Tibial artery (tissue), 4 donors: Measurements from ENCODE around the gene MATCAP1.

Experiments used
- DNase-seq, 2 donors: peaks; one replicate each; pipeline ENCODE4 v3.0.0-alpha.2; 2019
- H3K27ac ChIP-seq, 2 donors: fragments of 200-600 bp; sonication (generic) in 1 of 2; 1 replicate in 1 of 2; 2 replicates in 1 of 2; pipeline ENCODE4 v1.5.1; 2018 to 2019; ENCODE audit warnings: mild to moderate bottlenecking in 1 of 2
- H3K27me3 ChIP-seq, 2 donors: fragments of 200-600 bp; sonication (generic) in 1 of 2; one replicate each; pipeline versions ENCODE4 v1.5.1 to v1.6.0; 2016 to 2019
- H3K36me3 ChIP-seq, 3 donors: fragments of 200-600 bp; sonication (generic) in 2 of 3; one replicate each; pipeline ENCODE4 v1.5.1; 2016 to 2019; ENCODE audit warnings: mild to moderate bottlenecking in 2 of 3
- H3K4me1 ChIP-seq, 4 donors: fragments of 200-600 bp; sonication (generic) in 2 of 4; 1 replicate in 3 of 4; 2 replicates in 1 of 4; pipeline ENCODE4 v1.5.1; 2016 to 2019
- H3K4me3 ChIP-seq, 2 donors: fragments of 200-600 bp; sonication (generic) in 1 of 2; 1 replicate in 1 of 2; 2 replicates in 1 of 2; pipeline ENCODE4 v1.5.1; 2018 to 2019; ENCODE audit warnings: mild to moderate bottlenecking in 2 of 2
- H3K9me3 ChIP-seq, 3 donors: fragments of 200-600 bp; sonication (generic) in 1 of 3; one replicate each; pipeline ENCODE4 v1.5.1; 2016 to 2019
- CTCF ChIP-seq, 2 experiments: fragments of 200-600 bp in 1 of 2; fragments of 450-650 bp in 1 of 2; IDR thresholded peaks; one replicate each; pipeline ENCODE4 v1.5.1; 2017 to 2019; ENCODE audit warnings: antibody characterized with exemption in 2 of 2, mild to moderate bottlenecking in 1 of 2, moderate library complexity in 1 of 2
- intact Hi-C: fragments of 100-400 bp; cut with DNase I; formaldehyde crosslinking; loops from one replicate; pipeline ENCODE4 v1.15.0; 2023; ENCODE audit warnings: low total_unique reads

Gene MATCAP1

GRCh38 chr16:67196881-67197280, 13.1 kb upstream of the MATCAP1 start:
- no peaks in the 10 kb centered on the region for H3K27me3 ChIP-seq
- no peaks in the 10 kb centered on the region for H3K9me3 ChIP-seq
- no peak for TF ChIP-seq CTCF (IDR thresholded peaks at IDR 0.05)
- peaks cover 12 to 43% (median 19%) of the 10 kb centered on the region in 4 donors for H3K4me1 ChIP-seq
- H3K4me3 ChIP-seq, result no peak overlapping the region
- H3K36me3 ChIP-seq, result peaks cover 41 to 71% (median 51%) of the 10 kb centered on the region in 3 donors
- no peak for DNase-seq
- intact Hi-C loops, result no loop called here
- no peak overlapping the region for H3K27ac ChIP-seq

- H3K4me3 ChIP-seq, result no peak overlapping the region
- intact Hi-C loops, result no loop called here
- no peak for TF ChIP-seq CTCF (IDR thresholded peaks at IDR 0.05)
- no peaks in the 10 kb centered on the region for H3K9me3 ChIP-seq
- no peaks in the 10 kb centered on the region for H3K27me3 ChIP-seq
- H3K4me1 ChIP-seq, result peaks cover 12 to 49% (median 25%) of the 10 kb centered on the region in 4 donors
- DNase-seq, result no peak
- H3K27ac ChIP-seq, result no peak overlapping the region
- H3K36me3 ChIP-seq, result peaks cover 41 to 59% (median 46%) of the 10 kb centered on the region in 3 donors
These were observed 11.9 kb upstream of the MATCAP1 start for GRCh38 chr16:67195676-67196075.

GRCh38 chr16:67194260-67194659, 10.5 kb upstream of the MATCAP1 start:
- no peak for DNase-seq

GRCh38 chr16:67193536-67193935, 9.8 kb upstream of the MATCAP1 start:
- H3K9me3 ChIP-seq, result no peaks in the 10 kb centered on the region
- DNase-seq, result no peak
- H3K4me3 ChIP-seq, result peak overlapping the region; percentile 68 to 87
- H3K36me3 ChIP-seq, result peaks cover 41 to 56% (median 46%) of the 10 kb centered on the region in 3 donors
- H3K4me1 ChIP-seq, result peaks cover 12 to 35% (median 25%) of the 10 kb centered on the region in 4 donors
- no peak for TF ChIP-seq CTCF (IDR thresholded peaks at IDR 0.05)
- H3K27ac ChIP-seq, result peak overlapping the region in 1 of 2 donors; percentile 75
- H3K27me3 ChIP-seq, result no peaks in the 10 kb centered on the region
- intact Hi-C loops, result no loop called here

More at GRCh38 chr16:67194260-67194659, 10.5 kb upstream of the MATCAP1 start:
- Histone ChIP-seq H3K27me3 (no peaks in the 10 kb centered on the region), H3K27ac (no peak overlapping the region), H3K4me3 (no peak overlapping the region), H3K36me3 (peaks cover 41 to 57% (median 46%) of the 10 kb centered on the region in 3 donors), H3K9me3 (no peaks in the 10 kb centered on the region), H3K4me1 (peaks cover 12 to 42% (median 25%) of the 10 kb centered on the region in 4 donors)
- intact Hi-C loops, result no loop called here
- no peak for TF ChIP-seq CTCF (IDR thresholded peaks at IDR 0.05)

GRCh38 chr16:67192781-67193361, 9.1 kb upstream of the MATCAP1 start:
- no peak for DNase-seq

More at GRCh38 chr16:67192781-67193361, 9.1 kb upstream of the MATCAP1 start:
- intact Hi-C loops, result no loop called here
- Histone ChIP-seq H3K9me3 (no peaks in the 10 kb centered on the region), H3K27ac (peak overlapping the region; percentile 66 to 75), H3K4me3 (peak overlapping the region; percentile 68 to 87), H3K27me3 (no peaks in the 10 kb centered on the region), H3K36me3 (peaks cover 36 to 50% (median 43%) of the 10 kb centered on the region in 3 donors), H3K4me1 (peaks cover 12 to 29% (median 22%) of the 10 kb centered on the region in 4 donors)
- TF ChIP-seq CTCF (IDR thresholded peaks at IDR 0.05), result no peak
